Tibial artery (tissue), 4 donors: ENCODE measurements around the gene PRAMEF12.
"Not testable (repeated sequence)": the region's sequence is repeated elsewhere in the genome, so short reads cannot be mapped to it uniquely, and the experiment has no call there.

Experiments used
- DNase-seq, 2 donors: peaks; one replicate each; pipeline ENCODE4 v3.0.0-alpha.2; 2019
- H3K27ac ChIP-seq, 2 donors: fragments of 200-600 bp; sonication (generic) in 1 of 2; 1 replicate in 1 of 2; 2 replicates in 1 of 2; pipeline ENCODE4 v1.5.1; 2018 to 2019; ENCODE audit warnings: mild to moderate bottlenecking in 1 of 2
- H3K27me3 ChIP-seq, 2 donors: fragments of 200-600 bp; sonication (generic) in 1 of 2; one replicate each; pipeline versions ENCODE4 v1.5.1 to v1.6.0; 2016 to 2019
- H3K36me3 ChIP-seq, 3 donors: fragments of 200-600 bp; sonication (generic) in 2 of 3; one replicate each; pipeline ENCODE4 v1.5.1; 2016 to 2019; ENCODE audit warnings: mild to moderate bottlenecking in 2 of 3
- H3K4me1 ChIP-seq, 4 donors: fragments of 200-600 bp; sonication (generic) in 2 of 4; 1 replicate in 3 of 4; 2 replicates in 1 of 4; pipeline ENCODE4 v1.5.1; 2016 to 2019
- H3K4me3 ChIP-seq, 2 donors: fragments of 200-600 bp; sonication (generic) in 1 of 2; 1 replicate in 1 of 2; 2 replicates in 1 of 2; pipeline ENCODE4 v1.5.1; 2018 to 2019; ENCODE audit warnings: mild to moderate bottlenecking in 2 of 2
- H3K9me3 ChIP-seq, 3 donors: fragments of 200-600 bp; sonication (generic) in 1 of 3; one replicate each; pipeline ENCODE4 v1.5.1; 2016 to 2019
- intact Hi-C: fragments of 100-400 bp; cut with DNase I; formaldehyde crosslinking; loops from one replicate; pipeline ENCODE4 v1.15.0; 2023; ENCODE audit warnings: low total_unique reads
- TF ChIP-seq, protein P1 (sequence below), 2 experiments: fragments of 200-600 bp in 1 of 2; fragments of 450-650 bp in 1 of 2; IDR thresholded peaks; one replicate each; pipeline ENCODE4 v1.5.1; 2017 to 2019; ENCODE audit warnings: antibody characterized with exemption in 2 of 2, mild to moderate bottlenecking in 1 of 2, moderate library complexity in 1 of 2

The PRAMEF12 gene

DNA sequence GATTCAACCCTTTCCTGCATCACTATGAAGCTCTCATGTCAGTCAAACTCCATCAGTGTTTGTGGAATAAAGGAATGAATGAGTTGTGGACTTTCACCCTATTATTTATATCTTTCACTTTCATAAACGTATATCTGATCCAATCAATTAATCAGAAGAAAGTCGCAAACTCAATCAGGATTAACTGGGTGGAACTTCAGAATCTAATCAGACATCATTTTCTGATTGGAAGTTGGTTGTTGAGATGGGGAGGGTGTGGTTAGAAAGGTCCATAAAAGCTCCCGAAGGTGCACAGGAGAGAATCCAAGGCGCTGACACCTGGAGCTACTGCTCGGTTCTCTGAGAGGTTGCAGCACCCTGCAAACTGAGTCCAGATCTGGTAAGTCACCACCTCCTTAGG, at the start of gene PRAMEF12:
TSS of gene PRAMEF12 (plus strand) at position 301 of the 400 bp plus-strand sequence. CDS start 1,130 bp downstream, outside the sequence.
- intact Hi-C loops = no loop called here

DNA sequence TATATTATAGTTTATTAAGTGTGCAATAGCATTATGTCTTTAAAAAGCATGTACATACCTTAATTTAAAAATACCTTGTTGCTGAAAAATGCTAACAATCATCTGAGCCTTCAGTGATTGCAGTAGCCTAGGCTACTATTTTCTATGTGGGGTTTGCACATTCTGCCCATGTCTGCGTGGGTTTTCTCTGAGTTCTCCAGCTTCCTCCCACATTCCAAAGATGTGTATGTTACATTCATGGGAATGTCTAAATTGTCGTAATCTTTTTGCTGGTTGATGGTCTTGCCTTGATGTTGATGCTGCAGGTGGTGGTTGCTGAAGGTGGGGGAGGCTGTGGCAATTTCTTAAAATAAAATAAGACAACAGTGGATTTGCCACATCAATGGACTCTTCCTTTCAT, 45.1 kb upstream of the PRAMEF12 start:
- peaks cover 0 to 2% of the 10 kb centered on the region in 2 donors for H3K27me3 ChIP-seq
- DNase-seq = no peak
- no peaks in the 10 kb centered on the region for H3K36me3 ChIP-seq
- intact Hi-C loops = no loop called here
- no peak overlapping the region for H3K4me3 ChIP-seq
- TF ChIP-seq, protein P1, sequence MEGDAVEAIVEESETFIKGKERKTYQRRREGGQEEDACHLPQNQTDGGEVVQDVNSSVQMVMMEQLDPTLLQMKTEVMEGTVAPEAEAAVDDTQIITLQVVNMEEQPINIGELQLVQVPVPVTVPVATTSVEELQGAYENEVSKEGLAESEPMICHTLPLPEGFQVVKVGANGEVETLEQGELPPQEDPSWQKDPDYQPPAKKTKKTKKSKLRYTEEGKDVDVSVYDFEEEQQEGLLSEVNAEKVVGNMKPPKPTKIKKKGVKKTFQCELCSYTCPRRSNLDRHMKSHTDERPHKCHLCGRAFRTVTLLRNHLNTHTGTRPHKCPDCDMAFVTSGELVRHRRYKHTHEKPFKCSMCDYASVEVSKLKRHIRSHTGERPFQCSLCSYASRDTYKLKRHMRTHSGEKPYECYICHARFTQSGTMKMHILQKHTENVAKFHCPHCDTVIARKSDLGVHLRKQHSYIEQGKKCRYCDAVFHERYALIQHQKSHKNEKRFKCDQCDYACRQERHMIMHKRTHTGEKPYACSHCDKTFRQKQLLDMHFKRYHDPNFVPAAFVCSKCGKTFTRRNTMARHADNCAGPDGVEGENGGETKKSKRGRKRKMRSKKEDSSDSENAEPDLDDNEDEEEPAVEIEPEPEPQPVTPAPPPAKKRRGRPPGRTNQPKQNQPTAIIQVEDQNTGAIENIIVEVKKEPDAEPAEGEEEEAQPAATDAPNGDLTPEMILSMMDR (IDR thresholded peaks at IDR 0.05) = no peak
- no peaks in the 10 kb centered on the region for H3K4me1 ChIP-seq
- H3K9me3 ChIP-seq = peaks cover 2 to 24% (median 19%) of the 10 kb centered on the region in 3 donors
- no peak overlapping the region for H3K27ac ChIP-seq

More for the DNA sequence above, at the start of gene PRAMEF12:
- H3K27me3 ChIP-seq = peaks cover 0 to 27% of the 10 kb centered on the region in 2 donors
- no peak within 1 kb of the TSS for H3K4me3 ChIP-seq
- H3K27ac ChIP-seq = no peak within 1 kb of the TSS
- no peaks in the 10 kb centered on the region for H3K36me3 ChIP-seq
- no peaks in the 10 kb centered on the region for H3K4me1 ChIP-seq
- TF ChIP-seq, protein P1 (IDR thresholded peaks at IDR 0.05) = no peak
- no peaks in the 10 kb centered on the region for H3K9me3 ChIP-seq
- no peak for DNase-seq

- Histone ChIP-seq H3K27me3 (no peaks in the 10 kb centered on the region), H3K27ac (no peak overlapping the region), H3K4me3 (no peak overlapping the region), H3K36me3 (no peaks in the 10 kb centered on the region), H3K9me3 (peaks cover 2 to 24% (median 19%) of the 10 kb centered on the region in 3 donors), H3K4me1 (no peaks in the 10 kb centered on the region)
- TF ChIP-seq, protein P1 (IDR thresholded peaks at IDR 0.05) = no peak
- DNase-seq = no peak
- intact Hi-C loops = no loop called here
Measured at GRCh38 chr1:12730156-12730555, 43.4 kb upstream of the PRAMEF12 start.

- H3K27ac ChIP-seq, H3K4me1 ChIP-seq, H3K36me3 ChIP-seq, H3K27me3 ChIP-seq, intact Hi-C loops, DNase-seq, H3K4me3 ChIP-seq: not testable (repeated sequence)
- peaks cover 2 to 28% (median 19%) of the 10 kb centered on the region in 3 donors for H3K9me3 ChIP-seq
Measured at GRCh38 chr1:12731084-12731483, 42.5 kb upstream of the PRAMEF12 start.

DNA sequence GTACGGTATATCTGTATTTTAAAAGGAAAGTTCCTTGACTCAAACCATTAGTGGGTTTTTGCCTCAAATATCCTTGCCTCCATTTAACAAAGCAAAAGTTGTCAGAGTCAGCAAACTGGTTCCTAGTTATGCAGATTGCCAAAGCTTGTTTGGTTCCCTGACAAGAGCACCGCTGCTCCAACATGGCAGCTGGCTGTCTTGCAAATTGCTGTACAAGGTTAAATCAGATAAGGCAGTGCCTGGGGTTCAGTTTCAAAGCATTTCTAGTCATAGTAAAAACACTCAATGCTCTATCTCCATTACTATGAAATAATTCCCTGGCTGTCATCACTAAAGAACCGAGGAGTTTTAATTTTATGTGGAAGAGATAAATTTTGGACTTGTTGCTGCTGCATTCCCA, 38.9 kb upstream of the PRAMEF12 start:
- H3K27ac ChIP-seq = no peak overlapping the region
- TF ChIP-seq, protein P1 (IDR thresholded peaks at IDR 0.05) = no peak
- no peaks in the 10 kb centered on the region for H3K36me3 ChIP-seq
- intact Hi-C loops = no loop called here
- H3K4me3 ChIP-seq = no peak overlapping the region
- H3K4me1 ChIP-seq = no peaks in the 10 kb centered on the region
- H3K9me3 ChIP-seq = peaks cover 2 to 20% (median 15%) of the 10 kb centered on the region in 3 donors
- no peak for DNase-seq
- no peaks in the 10 kb centered on the region for H3K27me3 ChIP-seq

GRCh38 chr1:12738934-12739333, 34.6 kb upstream of the PRAMEF12 start:
- H3K27me3 ChIP-seq = peaks cover 0 to 6% of the 10 kb centered on the region in 2 donors
- DNase-seq = no peak
- H3K4me1 ChIP-seq = no peaks in the 10 kb centered on the region
- no peaks in the 10 kb centered on the region for H3K36me3 ChIP-seq
- peaks cover 0 to 5% (median 0%) of the 10 kb centered on the region in 3 donors for H3K9me3 ChIP-seq
- TF ChIP-seq, protein P1 (IDR thresholded peaks at IDR 0.05) = no peak
- H3K4me3 ChIP-seq = no peak overlapping the region
- intact Hi-C loops = no loop called here
- no peak overlapping the region for H3K27ac ChIP-seq
